HEK293T (cell line): ENCODE data around the gene FCSK.

Experiments
- CTCF ChIA-PET: fragments of 350-600 bp; formaldehyde crosslinking; extraction: SDS; loops from one replicate; lab custom pipeline; 2021; ENCODE audit warnings: antibody characterized with exemption, inconsistent platforms; lab: Yijun Ruan, JAX
- POLR2A ChIA-PET: fragments of 350-600 bp; formaldehyde crosslinking; extraction: SDS; loops from one replicate; lab custom pipeline; 2020; ENCODE audit warnings: antibody characterized with exemption, inconsistent platforms; lab: Yijun Ruan, JAX
- DNase-seq: peaks from one replicate; pipeline ENCODE4 v3.0.0; 2012; ENCODE audit warnings: mixed read lengths; ENCODE audit errors: extremely low spot score
- ARNT ChIP-seq: fragments of 450-650 bp; IDR thresholded peaks from 2 replicates; pipeline ENCODE4 v1.6.1; 2017; ENCODE audit warnings: mild to moderate bottlenecking
- BHLHE40 ChIP-seq: fragments of 450-650 bp; IDR thresholded peaks from 2 replicates; pipeline ENCODE4 v1.6.1; 2016; ENCODE audit warnings: mild to moderate bottlenecking, moderate library complexity, borderline replicate concordance
- CTBP1 ChIP-seq: fragments of 450-650 bp; IDR thresholded peaks from 2 replicates; pipeline ENCODE4 v1.6.1; 2016; ENCODE audit warnings: borderline replicate concordance
- ELF4 ChIP-seq: fragments of 450-650 bp; IDR thresholded peaks from 2 replicates; pipeline ENCODE4 v1.6.1; 2017; ENCODE audit warnings: antibody characterized with exemption
- FOXA1 ChIP-seq: fragments of 450-650 bp; IDR thresholded peaks from 2 replicates; pipeline ENCODE4 v1.6.1; 2016; ENCODE audit warnings: mild to moderate bottlenecking
- FOXK2 ChIP-seq: fragments of 450-650 bp; IDR thresholded peaks from 2 replicates; pipeline ENCODE4 v1.6.1; 2016; ENCODE audit warnings: mild to moderate bottlenecking
- FOXM1 ChIP-seq: fragments of 450-650 bp; IDR thresholded peaks from 2 replicates; pipeline ENCODE4 v1.6.1; 2017; ENCODE audit warnings: mild to moderate bottlenecking, borderline replicate concordance
- HDGF ChIP-seq: fragments of 450-650 bp; IDR thresholded peaks from 2 replicates; pipeline ENCODE4 v1.6.1; 2017; ENCODE audit warnings: antibody characterized with exemption, borderline replicate concordance
- L3MBTL2 ChIP-seq: fragments of 450-650 bp; conservative IDR thresholded peaks from 2 replicates; pipeline ENCODE4 v1.6.1; 2016; ENCODE audit warnings: mild to moderate bottlenecking
- LEF1 ChIP-seq: fragments of 450-650 bp; IDR thresholded peaks from 2 replicates; pipeline ENCODE4 v1.6.1; 2017; ENCODE audit warnings: mild to moderate bottlenecking, borderline replicate concordance
- NFRKB ChIP-seq: fragments of 450-650 bp; IDR thresholded peaks from 2 replicates; pipeline ENCODE4 v1.6.1; 2016; ENCODE audit warnings: mild to moderate bottlenecking, moderate library complexity
- PKNOX1 ChIP-seq: fragments of 450-650 bp; IDR thresholded peaks from 2 replicates; pipeline ENCODE4 v1.6.1; 2016
- SP1 ChIP-seq: fragments of 450-650 bp; IDR thresholded peaks from 2 replicates; pipeline ENCODE4 v1.6.1; 2017
- SUZ12 ChIP-seq: fragments of 450-650 bp; IDR thresholded peaks from 2 replicates; pipeline ENCODE4 v1.6.1; 2016; ENCODE audit warnings: mild to moderate bottlenecking
- TARDBP ChIP-seq: fragments of 450-650 bp; IDR thresholded peaks from 2 replicates; pipeline ENCODE4 v1.6.1; 2016
- ZNF384 ChIP-seq: fragments of 450-650 bp; IDR thresholded peaks from 2 replicates; pipeline ENCODE4 v1.6.1; 2016

The FCSK gene

DNA sequence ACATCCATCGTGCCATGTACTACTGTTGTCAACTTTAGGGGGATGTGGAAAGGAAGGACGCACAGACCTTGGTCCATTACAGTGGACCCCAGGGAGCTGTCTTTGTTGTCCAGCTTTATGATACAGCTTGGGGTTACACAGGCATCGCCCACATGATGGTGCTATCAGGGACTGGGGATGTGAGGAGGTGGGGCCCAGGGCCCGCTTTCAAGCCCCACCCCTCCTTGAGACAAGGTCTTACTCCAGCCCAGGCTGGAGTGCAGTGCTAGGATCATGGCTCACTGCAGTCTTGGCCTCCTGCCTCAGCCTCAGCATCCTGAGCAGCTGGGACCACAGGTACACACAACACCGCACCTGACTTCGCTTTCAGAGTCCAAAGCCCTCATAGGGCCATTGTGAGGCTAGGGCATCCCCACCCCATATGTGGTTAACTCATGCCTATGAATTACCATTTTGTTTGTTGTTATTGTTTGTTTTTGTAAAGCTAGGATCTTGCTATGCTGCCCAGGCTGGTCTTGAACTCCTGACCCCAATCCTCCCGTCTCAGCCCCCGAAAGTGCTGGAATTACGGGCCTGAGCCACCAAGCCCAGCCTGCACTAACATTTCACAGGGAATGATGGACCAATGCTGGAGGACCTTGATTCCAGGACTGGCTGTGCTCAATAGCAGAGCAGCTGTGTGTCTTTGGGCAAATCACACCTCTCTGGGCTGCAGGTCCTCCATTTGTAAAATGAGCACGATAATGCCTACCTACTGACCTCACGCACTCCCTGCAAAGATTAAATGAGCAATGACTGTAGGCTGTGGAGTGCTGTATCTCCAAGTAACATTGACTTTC lies 32.7 kb upstream of the FCSK start:
- CTCF ChIA-PET: no interaction called here
- POLR2A ChIA-PET: interaction anchor here (1.3 to 2.1 kb wide), 2 partner anchors 11 to 75 kb away, joined by 4 to 5 read pairs; partner anchors contain the start of gene DDX19A
- DNase-seq: no peak
- TF ChIP-seq ARNT (no peak), ELF4 (no peak), BHLHE40 (no peak), CTBP1 (no peak), LEF1 (no peak), SUZ12 (no peak), PKNOX1 (no peak), ZNF384 (no peak), FOXK2 (no peak), L3MBTL2 (no peak), TARDBP (no peak), SP1 (no peak), HDGF (no peak), FOXA1 (no peak), FOXM1 (no peak), NFRKB (no peak)

DNA sequence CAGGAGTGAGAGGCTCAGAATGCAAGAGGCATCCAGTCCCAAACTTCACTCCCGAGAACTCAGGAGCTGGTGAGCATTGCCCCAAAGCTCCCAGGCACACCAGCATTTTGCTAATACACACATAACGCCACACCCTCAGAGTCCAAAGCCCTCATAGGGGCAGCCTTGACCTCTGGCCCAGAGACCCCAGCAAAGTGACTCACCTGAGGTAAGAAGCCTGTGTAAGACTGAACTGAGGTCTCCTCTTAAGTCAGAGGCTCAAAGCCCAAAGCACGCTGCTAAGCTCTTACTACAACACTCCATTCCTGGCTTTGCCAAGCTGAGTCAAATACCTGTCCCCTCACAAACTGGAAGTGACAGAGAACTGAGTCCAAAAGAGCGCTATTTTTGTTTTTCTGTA lies 31.9 kb upstream of the FCSK start:
- POLR2A ChIA-PET: interaction anchor here (2.1 kb wide), 1 partner anchor 76 kb away, joined by 5 read pairs; the partner anchor contains the start of gene DDX19A
- TF ChIP-seq TARDBP (no peak), ZNF384 (no peak), CTBP1 (no peak), FOXA1 (no peak)
- CTCF ChIA-PET: no interaction called here
- DNase-seq: no peak

GRCh38 chr16:70427786-70428177 lies 26.6 kb upstream of the FCSK start:
- no peak for DNase-seq
- ChIA-PET POLR2A (interaction anchor here (0.8 to 1.2 kb wide), 4 partner anchors 10 to 47 kb away, joined by 3 to 8 read pairs (median 4); partner anchors contain the start of gene ST3GAL2), CTCF (interaction anchor here (1.1 kb wide), 1 partner anchor 31 kb away, joined by 4 read pairs; no protein-coding TSS in a partner anchor)
- TF ChIP-seq FOXK2: no peak

GRCh38 chr16:70428178-70428998 lies 26.0 kb upstream of the FCSK start:
- TF ChIP-seq SP1 (no peak), L3MBTL2 (no peak; the same call in 1 of the 2 replicates), CTBP1 (no peak), SUZ12 (no peak), HDGF (no peak), PKNOX1 (no peak), NFRKB (no peak)
- ChIA-PET CTCF (interaction anchor here (1.1 kb wide), 1 partner anchor 32 kb away, joined by 4 read pairs; no protein-coding TSS in a partner anchor), POLR2A (interaction anchor here (0.8 to 1.2 kb wide), 4 partner anchors 10 to 48 kb away, joined by 3 to 8 read pairs (median 4); partner anchors contain the start of gene ST3GAL2)
- peak; percentile 43 for DNase-seq

DNA sequence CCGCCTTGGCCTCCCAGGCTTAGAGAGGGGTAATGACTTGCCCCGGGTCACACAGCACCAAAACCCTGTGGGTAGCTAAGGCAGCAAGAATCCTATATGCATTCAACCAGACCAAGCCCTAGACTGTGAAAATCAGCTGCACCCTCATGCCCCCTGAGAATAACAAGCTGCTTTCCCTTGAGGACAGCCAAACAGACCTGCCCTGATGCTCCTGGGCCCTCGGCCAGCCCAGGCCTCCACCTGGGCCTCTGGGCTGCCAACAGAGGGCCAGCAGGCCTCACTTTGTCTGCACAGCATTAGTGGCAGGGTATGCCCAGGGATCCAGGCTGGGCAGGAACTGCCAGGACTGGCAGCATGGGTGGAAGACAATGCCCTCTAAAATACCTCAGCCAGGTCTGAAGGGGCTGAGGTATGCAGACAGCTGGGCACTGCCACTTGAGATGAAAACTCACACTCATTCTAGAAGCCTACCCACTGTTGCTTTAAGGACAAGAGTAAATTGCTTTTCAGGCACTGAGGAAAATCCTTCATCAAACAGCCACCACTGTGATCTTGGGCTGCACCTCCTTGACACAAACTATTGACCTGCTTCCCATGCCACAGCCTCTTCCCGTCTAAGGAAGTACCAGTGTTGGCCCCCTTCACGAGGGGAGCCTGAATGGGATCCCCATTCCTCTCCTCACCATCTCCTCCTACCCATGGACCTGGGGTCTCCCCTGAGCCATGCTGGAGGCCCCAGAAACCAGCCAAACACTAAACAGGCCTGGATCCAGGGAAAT lies 24.3 kb upstream of the FCSK start:
- DNase-seq: no peak
- ChIA-PET CTCF (no interaction called here), POLR2A (no interaction called here)
- no peak for TF ChIP-seq BHLHE40
- TF ChIP-seq CTBP1: no peak
- TF ChIP-seq L3MBTL2: no peak
- no peak for TF ChIP-seq NFRKB
- no peak for TF ChIP-seq PKNOX1
- TF ChIP-seq LEF1: no peak
- TF ChIP-seq ARNT: no peak
- no peak for TF ChIP-seq SP1
- TF ChIP-seq FOXM1: no peak
- no peak for TF ChIP-seq HDGF
- no peak for TF ChIP-seq ELF4
- no peak for TF ChIP-seq FOXK2
- TF ChIP-seq FOXA1: no peak
- no peak for TF ChIP-seq ZNF384
- no peak for TF ChIP-seq SUZ12
- TF ChIP-seq TARDBP: no peak
